ENCODE results near the gene PPP1R12B. TPM values are rescaled to one million over a fixed set of nuclear protein-coding genes. Genes with fewer than 3 reads are reported as not detected.
"Not testable (repeated sequence)": the region's sequence is repeated elsewhere in the genome, so short reads cannot be mapped to it uniquely, and the experiment has no call there.

The PPP1R12B gene
- total RNA-seq, 1 donor from 2014 or later: 18.2 TPM

DNA sequence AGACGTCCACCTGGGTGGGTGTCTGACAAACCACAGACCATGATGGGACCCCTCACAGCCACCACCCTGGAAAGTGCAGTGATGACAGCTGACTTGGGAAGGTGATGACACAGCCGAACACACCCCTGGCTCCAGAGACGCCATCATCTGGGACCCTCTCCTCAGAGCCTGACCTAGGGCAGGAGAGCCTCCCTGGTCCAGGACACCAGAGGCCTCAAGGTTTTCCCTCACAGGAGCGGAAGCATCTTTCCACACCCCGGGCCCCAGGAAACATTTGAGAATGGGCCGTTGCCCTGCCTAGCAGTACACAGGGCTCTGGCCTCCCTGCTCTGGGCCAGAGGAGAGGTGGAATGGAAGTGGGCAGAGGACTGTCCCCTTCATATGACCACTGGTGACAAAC is 282.0 kb downstream of the PPP1R12B start:
- no peaks in the 10 kb centered on the region for H3K36me3 Mint-ChIP-seq (ENCODE audit: low read depth)
- DNase-seq (ENCODE audit: low spot score): peak; percentile 58
- no peak for TF ChIP-seq CTCF (IDR thresholded peaks at IDR 0.05)
- H3K9me3 Mint-ChIP-seq (ENCODE audit: low read depth): no peaks in the 10 kb centered on the region
- H3K27ac Mint-ChIP-seq (ENCODE audit: unreplicated experiment): no peak overlapping the region
- H3K4me3 Mint-ChIP-seq (ENCODE audit: unreplicated experiment): no peak overlapping the region
- H3K27me3 Mint-ChIP-seq (ENCODE audit: low read depth): peaks cover 39% of the 10 kb centered on the region
- no peaks in the 10 kb centered on the region for H3K4me1 Mint-ChIP-seq (ENCODE audit: low read depth)

DNA sequence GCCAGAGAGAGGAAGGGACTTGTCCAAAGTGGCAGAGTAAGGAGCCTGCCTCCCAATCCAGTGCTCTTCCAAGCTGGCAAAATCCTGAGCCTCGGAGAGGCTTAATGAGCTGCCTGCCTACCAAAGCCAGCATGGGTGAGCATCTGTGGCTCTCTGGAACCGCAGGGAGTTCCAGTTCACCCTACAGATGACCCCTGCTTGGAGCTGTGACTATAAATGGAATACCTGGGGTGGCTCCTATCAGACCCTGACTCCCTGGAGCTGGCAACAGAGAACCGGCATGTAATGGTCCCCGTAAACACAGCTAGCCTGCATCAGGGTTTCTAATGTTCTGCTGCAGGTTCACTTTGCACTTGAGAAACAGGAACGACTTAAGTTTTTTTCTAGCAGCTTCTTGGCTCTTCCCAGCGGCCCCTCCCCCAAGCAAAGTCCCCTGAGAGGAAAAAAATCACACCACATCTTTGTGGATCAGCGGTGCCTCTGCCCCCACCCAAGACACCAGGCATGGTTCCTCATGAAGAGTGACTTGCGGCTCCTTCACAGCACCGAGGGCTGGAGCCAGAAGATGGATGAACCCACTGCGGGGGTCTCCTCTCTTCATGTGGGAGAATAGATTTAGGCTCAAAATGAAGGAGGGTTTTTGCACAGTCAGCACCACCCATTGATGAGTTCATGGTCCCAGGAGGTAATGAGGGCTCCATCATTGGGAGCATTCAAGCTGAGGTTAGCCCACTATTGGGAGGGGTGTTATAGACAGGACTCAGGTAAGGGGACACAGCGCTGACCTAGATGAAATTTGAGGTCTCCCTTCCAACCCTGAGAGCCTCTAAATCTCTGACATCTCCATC is 282.8 kb downstream of the PPP1R12B start:
- Mint-ChIP-seq H3K9me3 (ENCODE audit: low read depth) (no peaks in the 10 kb centered on the region), H3K27me3 (ENCODE audit: low read depth) (peaks cover 46% of the 10 kb centered on the region), H3K4me3 (ENCODE audit: unreplicated experiment) (no peak overlapping the region), H3K4me1 (ENCODE audit: low read depth) (no peaks in the 10 kb centered on the region), H3K27ac (ENCODE audit: unreplicated experiment) (no peak overlapping the region), H3K36me3 (ENCODE audit: low read depth) (no peaks in the 10 kb centered on the region)
- no peak for TF ChIP-seq CTCF (IDR thresholded peaks at IDR 0.05)
- DNase-seq (ENCODE audit: low spot score): peak; percentile 38

- no peaks in the 10 kb centered on the region for H3K9me3 Mint-ChIP-seq (ENCODE audit: low read depth)
- no peaks in the 10 kb centered on the region for H3K4me1 Mint-ChIP-seq (ENCODE audit: low read depth)
- no peak overlapping the region for H3K4me3 Mint-ChIP-seq (ENCODE audit: unreplicated experiment)
- peak; percentile 50 for DNase-seq (ENCODE audit: low spot score)
- H3K36me3 Mint-ChIP-seq (ENCODE audit: low read depth): no peaks in the 10 kb centered on the region
- no peak for TF ChIP-seq CTCF (IDR thresholded peaks at IDR 0.05)
- H3K27me3 Mint-ChIP-seq (ENCODE audit: low read depth): peaks cover 49% of the 10 kb centered on the region
- H3K27ac Mint-ChIP-seq (ENCODE audit: unreplicated experiment): no peak overlapping the region
These were observed 283.7 kb downstream of the PPP1R12B start for GRCh38 chr1:202632241-202632640.

GRCh38 chr1:202636171-202636570 is 287.7 kb downstream of the PPP1R12B start:
- H3K36me3 Mint-ChIP-seq (ENCODE audit: low read depth); H3K4me1 Mint-ChIP-seq (ENCODE audit: low read depth); H3K27ac Mint-ChIP-seq (ENCODE audit: unreplicated experiment); DNase-seq (ENCODE audit: low spot score); H3K4me3 Mint-ChIP-seq (ENCODE audit: unreplicated experiment); H3K9me3 Mint-ChIP-seq (ENCODE audit: low read depth): not testable (repeated sequence)
- H3K27me3 Mint-ChIP-seq (ENCODE audit: low read depth): peaks cover 55% of the 10 kb centered on the region

DNA sequence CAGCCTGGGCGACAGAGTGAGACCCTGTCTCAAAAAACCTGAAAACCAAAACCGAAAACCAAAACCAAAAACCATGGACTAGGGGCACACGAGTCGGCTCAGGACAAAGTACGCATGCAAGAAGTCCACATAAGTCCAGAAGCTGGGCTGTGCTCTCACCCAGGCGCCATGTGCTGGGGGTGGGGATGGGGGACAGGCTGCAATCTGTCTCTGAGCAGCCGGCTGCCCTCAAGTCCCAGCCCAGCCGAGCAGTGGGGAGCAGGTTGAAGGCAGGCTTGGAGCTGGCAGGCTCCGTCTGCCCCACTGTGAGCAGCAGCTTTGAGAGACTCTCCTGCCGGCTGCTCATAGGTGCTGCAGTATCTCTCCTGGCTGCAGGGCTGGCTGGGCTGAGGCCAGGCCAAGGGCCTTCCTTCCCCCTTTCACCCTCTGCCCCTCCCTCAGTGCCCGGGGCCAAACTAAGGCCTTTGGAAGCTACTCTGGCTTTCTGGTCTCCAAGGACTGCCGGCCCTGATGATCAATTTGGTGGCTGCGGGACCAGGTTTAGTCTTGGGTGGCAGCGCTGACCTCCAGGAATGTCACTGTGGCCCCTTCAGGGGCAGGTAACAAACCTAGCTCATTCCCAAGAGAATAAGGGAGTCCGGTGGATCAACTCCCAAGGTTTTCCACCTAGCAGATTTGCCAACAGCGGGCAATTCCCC is 289.0 kb downstream of the PPP1R12B start:
- DNase-seq (ENCODE audit: low spot score); H3K9me3 Mint-ChIP-seq (ENCODE audit: low read depth); H3K27ac Mint-ChIP-seq (ENCODE audit: unreplicated experiment); H3K36me3 Mint-ChIP-seq (ENCODE audit: low read depth); H3K4me1 Mint-ChIP-seq (ENCODE audit: low read depth); H3K4me3 Mint-ChIP-seq (ENCODE audit: unreplicated experiment): not testable (repeated sequence)
- H3K27me3 Mint-ChIP-seq (ENCODE audit: low read depth): peaks cover 58% of the 10 kb centered on the region

GRCh38 chr1:202638019-202638700 is 289.7 kb downstream of the PPP1R12B start:
- H3K36me3 Mint-ChIP-seq (ENCODE audit: low read depth): no peaks in the 10 kb centered on the region
- peaks cover 7% of the 10 kb centered on the region for H3K4me1 Mint-ChIP-seq (ENCODE audit: low read depth)
- H3K27me3 Mint-ChIP-seq (ENCODE audit: low read depth): peaks cover 62% of the 10 kb centered on the region
- no peaks in the 10 kb centered on the region for H3K9me3 Mint-ChIP-seq (ENCODE audit: low read depth)
- no peak overlapping the region for H3K4me3 Mint-ChIP-seq (ENCODE audit: unreplicated experiment)
- no peak for DNase-seq (ENCODE audit: low spot score)
- H3K27ac Mint-ChIP-seq (ENCODE audit: unreplicated experiment): no peak overlapping the region
- TF ChIP-seq CTCF (IDR thresholded peaks at IDR 0.05): no peak

DNA sequence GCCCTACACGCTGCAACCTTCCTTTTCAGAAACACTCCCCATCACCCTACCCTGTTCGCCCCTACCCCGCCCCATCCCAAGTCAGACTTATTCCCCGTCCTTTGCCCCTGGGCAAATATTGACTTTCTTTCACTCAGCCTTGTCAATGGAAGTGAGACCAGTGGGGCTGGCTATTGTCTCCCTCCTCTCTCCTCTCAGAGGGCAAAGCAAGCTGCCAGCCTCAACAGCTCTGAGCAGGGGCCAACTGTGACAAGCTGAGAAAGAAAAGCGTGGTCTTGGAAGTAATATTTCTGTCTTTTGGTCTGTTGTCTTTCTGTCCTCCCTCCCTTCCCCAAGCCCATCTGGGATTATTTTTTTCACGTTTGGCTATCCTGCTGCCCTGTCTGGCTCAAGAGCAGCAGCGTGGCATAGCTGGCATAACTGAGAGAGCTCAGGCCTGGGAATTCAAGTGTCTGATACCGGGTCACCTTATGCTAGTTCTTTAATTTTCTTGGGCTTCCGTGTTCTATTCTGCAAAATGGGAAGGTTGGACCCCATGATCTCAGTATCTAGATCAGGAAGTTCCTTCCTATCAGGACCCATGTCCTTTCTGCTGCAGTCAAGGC is 290.3 kb downstream of the PPP1R12B start:
- H3K27ac Mint-ChIP-seq (ENCODE audit: unreplicated experiment); H3K36me3 Mint-ChIP-seq (ENCODE audit: low read depth); H3K4me1 Mint-ChIP-seq (ENCODE audit: low read depth); H3K9me3 Mint-ChIP-seq (ENCODE audit: low read depth); DNase-seq (ENCODE audit: low spot score); H3K4me3 Mint-ChIP-seq (ENCODE audit: unreplicated experiment): not testable (repeated sequence)
- H3K27me3 Mint-ChIP-seq (ENCODE audit: low read depth): peaks cover 65% of the 10 kb centered on the region

Measured in chondrocyte (in vitro differentiated cells).